ENCODE data around the gene SETD6.
"Not testable (repeated sequence)": the region's sequence is repeated elsewhere in the genome, so short reads cannot be mapped to it uniquely, and the experiment has no call there.

Gene SETD6, protein sequence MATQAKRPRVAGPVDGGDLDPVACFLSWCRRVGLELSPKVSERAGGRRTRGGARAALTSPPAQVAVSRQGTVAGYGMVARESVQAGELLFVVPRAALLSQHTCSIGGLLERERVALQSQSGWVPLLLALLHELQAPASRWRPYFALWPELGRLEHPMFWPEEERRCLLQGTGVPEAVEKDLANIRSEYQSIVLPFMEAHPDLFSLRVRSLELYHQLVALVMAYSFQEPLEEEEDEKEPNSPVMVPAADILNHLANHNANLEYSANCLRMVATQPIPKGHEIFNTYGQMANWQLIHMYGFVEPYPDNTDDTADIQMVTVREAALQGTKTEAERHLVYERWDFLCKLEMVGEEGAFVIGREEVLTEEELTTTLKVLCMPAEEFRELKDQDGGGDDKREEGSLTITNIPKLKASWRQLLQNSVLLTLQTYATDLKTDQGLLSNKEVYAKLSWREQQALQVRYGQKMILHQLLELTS

DNA sequence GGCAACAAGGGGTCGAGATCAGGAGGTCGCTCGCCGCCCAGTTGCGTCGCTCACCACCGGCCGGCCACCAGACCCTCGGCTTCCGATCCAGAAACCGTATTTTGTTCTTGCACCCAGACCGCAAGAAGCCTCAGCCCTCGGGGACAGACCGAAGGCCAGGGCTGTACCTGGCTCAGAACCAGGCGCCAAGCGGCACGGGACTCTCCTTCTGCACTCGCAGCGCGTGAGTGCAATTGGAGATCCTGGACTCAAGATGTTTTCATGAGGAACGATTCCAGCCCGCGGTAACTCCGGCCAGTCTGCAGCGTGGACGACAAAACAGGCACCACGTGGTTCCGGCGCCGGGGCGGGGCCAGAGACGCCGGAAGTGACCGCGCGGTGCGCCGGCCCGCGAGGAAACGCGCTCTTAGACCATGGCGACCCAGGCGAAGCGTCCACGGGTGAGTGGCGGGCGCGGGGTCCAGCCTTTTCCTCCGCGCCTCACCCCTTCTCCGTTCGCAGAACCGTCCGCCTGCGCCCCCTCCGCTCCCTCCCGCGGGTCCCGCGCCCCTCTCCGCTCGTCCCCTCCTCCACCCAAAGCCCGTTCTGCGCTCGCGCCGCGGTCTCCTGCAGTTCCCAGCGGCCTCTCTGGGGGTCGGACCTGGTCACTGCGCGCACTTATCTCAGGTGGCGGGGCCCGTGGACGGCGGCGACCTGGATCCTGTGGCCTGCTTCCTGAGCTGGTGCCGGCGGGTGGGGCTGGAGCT is at the start of gene SETD6:
Gene SETD6 (plus strand): TSS at position 393 of the 746 bp plus-strand sequence. CDS start 21 bp downstream, at position 414.
- peak; percentile 53 to 61 for DNase-seq (ENCODE audit: low read depth in 2 of 2)

- DNase-seq (ENCODE audit: low read depth in 2 of 2), result no peak
Observed at GRCh38 chr16:58465817-58466216, 49.5 kb upstream of the SETD6 start.

GRCh38 chr16:58466396-58466795 is 48.9 kb upstream of the SETD6 start:
- no peak for DNase-seq (ENCODE audit: low read depth in 2 of 2)

- DNase-seq (ENCODE audit: low read depth in 2 of 2), result no peak
Observed at GRCh38 chr16:58467905-58468304, 47.4 kb upstream of the SETD6 start.

DNA sequence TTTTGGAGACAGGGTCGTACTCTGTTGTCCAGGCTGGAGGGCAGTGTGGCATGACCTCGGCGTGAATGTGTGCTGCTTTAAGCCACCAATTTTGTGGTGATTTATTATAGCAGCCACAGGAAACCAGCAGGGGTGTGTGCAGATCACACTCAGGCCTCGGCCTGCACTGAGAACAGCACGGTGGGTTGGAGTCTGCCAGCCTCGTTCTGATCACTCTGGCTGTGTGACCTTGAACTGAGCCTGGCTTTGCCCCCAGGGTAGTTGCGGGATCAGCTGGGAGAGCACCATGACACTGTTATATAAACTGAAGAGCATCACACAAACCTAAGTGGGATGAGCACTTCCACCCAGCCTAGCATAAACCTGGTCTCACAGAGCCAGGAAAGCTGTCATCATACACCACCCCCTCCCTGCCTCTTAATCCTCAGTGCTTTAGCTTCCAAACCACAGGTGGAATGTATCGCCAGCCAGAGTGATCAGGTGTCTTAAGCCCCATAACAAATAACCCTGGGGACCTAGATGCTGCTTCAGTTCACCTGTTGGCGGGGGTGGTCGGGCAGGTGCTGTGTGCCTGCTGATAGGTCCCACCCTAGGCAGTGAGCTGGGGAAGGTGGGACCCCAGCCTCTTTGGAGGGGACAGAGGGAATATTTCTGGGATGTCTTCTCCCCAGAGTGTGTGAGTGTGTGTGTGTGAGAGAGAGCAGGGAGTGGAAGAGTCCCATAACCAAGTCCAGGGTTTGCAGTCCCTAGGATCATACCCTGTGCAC is 43.9 kb upstream of the SETD6 start:
- DNase-seq (ENCODE audit: low read depth in 2 of 2), result no peak

DNA sequence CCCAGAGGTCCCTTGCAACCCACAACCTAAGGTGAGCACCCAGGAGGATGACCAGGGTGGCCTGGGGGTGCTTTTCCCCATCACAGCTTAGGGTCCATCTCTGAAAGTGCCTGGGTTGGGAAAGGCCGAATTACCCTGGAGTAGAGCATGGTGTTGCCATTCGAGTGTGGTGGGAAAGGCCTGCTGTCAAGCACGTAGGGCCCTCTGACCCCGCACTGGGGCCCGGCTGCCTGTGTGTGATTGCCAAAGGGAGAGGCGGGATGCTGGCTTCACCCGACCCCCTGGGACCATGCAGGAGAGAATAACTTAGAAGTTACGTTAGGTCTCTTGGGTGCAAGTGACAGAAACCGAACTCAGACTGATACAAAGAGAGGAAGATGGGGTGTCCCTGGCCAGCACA is 43.1 kb upstream of the SETD6 start:
- no peak for DNase-seq (ENCODE audit: low read depth in 2 of 2)

DNA sequence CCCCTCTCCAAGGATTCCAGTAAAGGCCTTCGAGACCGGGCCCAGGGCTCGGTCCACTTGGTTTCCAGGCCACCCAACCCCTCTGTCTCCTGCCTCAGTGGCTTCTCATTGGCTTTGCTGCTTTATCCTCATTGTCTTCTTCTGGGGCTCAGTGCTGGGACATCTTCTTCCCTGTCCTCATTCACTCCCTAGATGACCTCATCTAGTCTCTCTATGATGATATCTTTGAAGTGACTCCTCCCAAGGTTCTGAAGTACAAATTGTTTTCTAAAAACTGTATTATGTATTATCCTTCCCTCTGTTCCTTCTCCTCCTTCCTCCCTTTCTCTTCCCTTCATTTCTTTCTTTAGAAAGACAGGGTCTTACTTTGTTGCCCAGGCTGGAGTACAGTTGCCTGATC is 42.5 kb upstream of the SETD6 start:
- DNase-seq (ENCODE audit: low read depth in 2 of 2), result no peak

GRCh38 chr16:58474296-58474695 is 41.0 kb upstream of the SETD6 start:
- no peak for DNase-seq (ENCODE audit: low read depth in 2 of 2)

GRCh38 chr16:58475091-58475619 is 40.2 kb upstream of the SETD6 start:
- no peak for DNase-seq (ENCODE audit: low read depth in 2 of 2)

GRCh38 chr16:58476791-58477190 is 38.5 kb upstream of the SETD6 start:
- no peak for DNase-seq (ENCODE audit: low read depth in 2 of 2)

GRCh38 chr16:58478427-58478826 is 36.9 kb upstream of the SETD6 start:
- no peak for DNase-seq (ENCODE audit: low read depth in 2 of 2)

- no peak for DNase-seq (ENCODE audit: low read depth in 2 of 2)
Observed at GRCh38 chr16:58481226-58481869, 34.0 kb upstream of the SETD6 start.

- DNase-seq (ENCODE audit: low read depth in 2 of 2), result no peak
Observed at GRCh38 chr16:58481931-58482330, 33.4 kb upstream of the SETD6 start.

GRCh38 chr16:58485184-58485887 is 30.0 kb upstream of the SETD6 start:
- no peak for DNase-seq (ENCODE audit: low read depth in 2 of 2)

GRCh38 chr16:58487566-58488351 is 27.6 kb upstream of the SETD6 start:
- peak; percentile 44 to 50 for DNase-seq (ENCODE audit: low read depth in 2 of 2)

DNA sequence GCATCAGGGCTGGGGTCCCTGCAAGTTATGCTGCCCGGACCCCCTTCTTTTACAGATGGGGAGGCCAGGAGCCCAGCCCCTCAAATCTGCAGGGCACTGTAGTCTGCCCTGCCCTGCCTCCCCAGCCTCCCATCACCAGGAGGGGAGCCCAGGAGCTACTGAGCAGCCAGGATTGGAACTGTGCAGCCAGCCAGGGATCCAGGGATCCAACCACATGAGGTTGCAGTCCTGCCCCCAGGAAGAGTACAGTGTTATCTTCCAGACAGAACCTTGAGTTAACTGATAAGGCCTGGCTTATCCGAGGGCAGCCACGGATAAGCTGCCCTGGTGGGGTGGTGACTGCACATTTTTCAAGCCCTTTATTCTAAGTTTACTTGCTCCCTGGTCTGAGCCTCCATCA is 26.8 kb upstream of the SETD6 start:
- DNase-seq (ENCODE audit: low read depth in 2 of 2), result no peak

- no peak for DNase-seq (ENCODE audit: low read depth in 2 of 2)
Observed at GRCh38 chr16:58490065-58490464, 25.3 kb upstream of the SETD6 start.

DNA sequence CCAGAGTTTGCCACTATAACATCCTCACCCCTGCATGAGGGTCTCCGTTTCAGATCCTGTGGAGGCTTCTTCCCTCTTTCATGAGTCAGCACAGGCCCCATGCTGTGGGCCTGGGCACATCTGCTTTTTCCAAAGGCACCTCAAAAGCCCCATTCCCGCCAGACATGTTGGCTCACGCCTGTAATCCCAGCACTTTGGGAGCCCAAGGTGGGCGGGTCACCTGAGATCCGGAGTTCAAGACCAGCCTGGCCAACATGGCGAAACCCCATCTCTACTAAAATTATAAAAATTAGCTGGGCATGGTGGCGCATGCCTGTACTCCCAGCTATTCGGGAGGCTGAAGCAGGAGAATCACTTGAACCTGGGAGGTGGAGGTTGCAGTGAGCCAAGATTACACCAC is 24.8 kb upstream of the SETD6 start:
- not testable (repeated sequence) for DNase-seq (ENCODE audit: low read depth in 2 of 2)

- DNase-seq (ENCODE audit: low read depth in 2 of 2), result no peak
Observed at GRCh38 chr16:58492066-58492465, 23.3 kb upstream of the SETD6 start.

- no peak for DNase-seq (ENCODE audit: low read depth in 2 of 2)
Observed at GRCh38 chr16:58492735-58493134, 22.6 kb upstream of the SETD6 start.
